ENCODE data around the gene HOXB2.

The HOXB2 gene

DNA sequence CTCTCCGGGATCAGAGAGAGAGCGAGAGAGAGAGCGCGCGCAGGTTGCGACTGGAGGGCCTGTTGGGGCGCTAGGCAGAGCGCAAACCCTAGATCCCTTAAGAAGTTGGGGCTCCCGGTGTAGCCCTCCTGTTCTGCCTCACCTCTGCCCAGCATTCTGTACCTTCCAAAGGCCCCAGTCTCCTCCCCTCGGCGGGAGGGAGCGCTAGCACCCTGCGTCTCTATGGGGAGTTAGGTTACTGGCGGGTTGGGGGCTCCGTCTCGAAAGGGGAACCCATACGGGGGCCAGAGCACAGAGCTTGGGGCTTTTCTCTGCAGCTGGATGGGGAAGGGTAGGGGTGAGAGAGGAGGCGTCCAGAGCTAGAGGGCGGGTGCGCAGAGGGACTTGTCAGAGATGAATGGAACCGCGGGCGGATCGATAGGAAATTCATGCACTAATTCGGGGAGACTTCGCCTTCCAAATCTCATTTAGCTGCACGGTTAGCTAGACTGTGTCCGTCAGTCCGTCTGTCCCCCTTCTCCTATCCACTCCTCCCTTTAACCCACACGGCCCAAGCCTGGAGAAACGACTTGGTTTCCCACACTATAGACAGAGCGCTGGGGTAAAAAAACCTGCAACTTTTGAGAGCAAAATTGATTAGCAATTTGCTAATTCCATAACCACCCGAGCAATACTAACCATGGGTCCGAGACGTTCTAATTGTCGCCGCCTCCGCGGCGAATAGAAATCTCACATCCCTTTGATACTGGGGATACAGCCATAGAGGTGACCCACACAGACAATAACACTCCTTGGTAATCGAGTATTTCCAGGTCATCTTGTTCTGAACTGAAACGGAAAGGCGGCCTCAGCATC, 33.9 kb upstream of the HOXB2 start:
- DNase-seq: no peak

DNA sequence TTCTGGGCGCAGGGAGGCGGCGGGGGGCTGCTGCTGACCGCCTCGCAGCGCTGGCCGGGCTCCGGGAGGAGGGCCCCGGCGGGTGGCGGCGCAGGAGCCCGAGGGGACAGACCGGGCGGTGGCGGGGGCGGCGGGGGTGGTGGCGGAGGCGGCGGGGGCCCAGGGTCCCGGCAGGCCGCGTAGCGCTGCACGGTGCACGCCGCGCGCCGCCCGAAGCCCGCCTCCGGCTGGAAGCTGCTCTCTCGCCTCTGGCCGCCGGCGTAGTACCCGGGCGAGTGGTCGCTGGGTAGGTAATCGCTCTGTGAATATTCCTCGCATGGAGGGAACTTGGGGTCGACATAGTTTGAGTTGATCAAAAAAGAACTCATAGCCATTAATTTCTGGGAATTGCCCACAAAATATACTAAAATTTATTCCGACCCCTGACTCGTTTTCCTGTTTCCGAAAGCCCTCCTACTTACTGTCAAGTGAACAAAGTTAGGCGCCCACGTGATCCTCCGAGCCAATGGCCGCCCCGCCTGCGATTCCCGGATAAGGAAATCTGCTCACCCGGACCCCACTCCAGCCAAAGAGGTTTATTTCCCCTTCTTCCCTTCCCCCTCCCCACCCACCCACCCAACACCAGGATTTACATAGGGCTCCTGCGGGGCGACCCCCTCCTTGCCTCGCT, 33.2 kb upstream of the HOXB2 start, which contains the start of gene HOXB4:
Gene HOXB4 (minus strand): TSS at position 405 of the 670 bp plus-strand sequence. CDS start 31 bp downstream, at position 374.
- no peak for DNase-seq

DNA sequence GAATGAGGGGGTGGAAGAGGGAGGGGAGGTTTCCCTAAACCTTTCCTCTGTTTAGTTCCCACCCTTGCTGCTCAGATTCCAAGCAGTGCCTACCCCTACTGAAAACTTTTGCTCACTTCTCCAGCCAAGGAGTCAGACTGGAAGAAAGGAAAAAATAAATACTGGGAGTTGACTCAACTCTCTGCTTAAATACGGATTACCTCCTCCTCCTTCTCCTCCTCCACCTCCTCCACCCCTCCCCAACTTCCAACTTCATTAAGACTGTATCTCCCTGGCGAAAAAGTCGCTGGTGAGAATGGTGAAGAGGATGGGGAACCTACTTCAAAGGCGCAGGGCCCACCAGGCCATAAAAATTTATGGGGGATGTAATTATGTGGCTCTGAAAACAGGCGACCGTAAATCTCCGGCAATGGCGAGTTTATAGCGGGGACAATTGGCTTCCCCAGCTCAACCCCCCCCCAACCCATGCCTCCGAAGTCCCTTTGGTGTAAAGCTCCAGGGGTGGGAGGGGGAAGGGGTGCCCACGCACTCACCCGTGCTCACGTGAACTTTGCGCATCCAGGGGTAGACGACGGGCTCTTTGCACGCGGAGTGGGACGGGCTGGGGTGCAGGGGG, 32.5 kb upstream of the HOXB2 start:
- DNase-seq: no peak

DNA sequence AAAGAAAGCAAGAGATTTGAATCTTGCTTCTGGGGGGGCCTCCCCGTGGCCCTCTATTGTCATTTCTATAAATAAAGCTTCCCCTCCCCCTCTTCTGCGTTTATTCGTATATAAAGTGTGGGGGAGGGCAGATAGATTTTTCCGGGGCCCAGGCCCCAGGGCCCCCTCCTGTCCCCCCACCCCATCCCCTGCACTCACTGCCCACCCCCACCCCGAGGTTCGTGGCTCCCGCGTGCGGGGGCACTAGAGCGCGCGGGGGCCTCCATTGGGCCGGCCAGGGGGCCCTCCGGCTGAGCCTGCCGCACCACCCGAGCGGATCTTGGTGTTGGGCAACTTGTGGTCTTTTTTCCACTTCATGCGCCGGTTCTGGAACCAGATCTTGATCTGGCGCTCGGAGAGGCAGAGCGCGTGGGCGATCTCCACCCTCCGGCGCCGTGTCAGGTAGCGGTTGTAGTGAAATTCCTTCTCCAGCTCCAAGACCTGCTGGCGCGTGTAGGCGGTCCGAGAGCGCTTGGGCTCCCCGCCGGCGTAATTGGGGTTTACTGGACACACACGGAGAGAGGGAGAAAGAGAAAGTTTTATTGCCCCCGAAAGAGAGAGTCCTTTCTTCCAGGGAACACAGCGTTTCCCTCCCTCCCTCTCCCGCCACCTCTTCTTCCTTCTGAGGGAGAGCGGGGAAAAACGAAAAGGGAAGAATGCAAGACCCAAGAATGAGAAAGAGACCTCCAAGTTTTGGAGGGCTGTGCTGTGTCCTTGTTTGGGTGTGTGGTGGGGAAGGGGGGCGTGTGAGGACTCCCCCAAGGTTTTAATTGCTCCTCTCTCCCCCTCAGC, 31.8 kb upstream of the HOXB2 start:
- DNase-seq: no peak

DNA sequence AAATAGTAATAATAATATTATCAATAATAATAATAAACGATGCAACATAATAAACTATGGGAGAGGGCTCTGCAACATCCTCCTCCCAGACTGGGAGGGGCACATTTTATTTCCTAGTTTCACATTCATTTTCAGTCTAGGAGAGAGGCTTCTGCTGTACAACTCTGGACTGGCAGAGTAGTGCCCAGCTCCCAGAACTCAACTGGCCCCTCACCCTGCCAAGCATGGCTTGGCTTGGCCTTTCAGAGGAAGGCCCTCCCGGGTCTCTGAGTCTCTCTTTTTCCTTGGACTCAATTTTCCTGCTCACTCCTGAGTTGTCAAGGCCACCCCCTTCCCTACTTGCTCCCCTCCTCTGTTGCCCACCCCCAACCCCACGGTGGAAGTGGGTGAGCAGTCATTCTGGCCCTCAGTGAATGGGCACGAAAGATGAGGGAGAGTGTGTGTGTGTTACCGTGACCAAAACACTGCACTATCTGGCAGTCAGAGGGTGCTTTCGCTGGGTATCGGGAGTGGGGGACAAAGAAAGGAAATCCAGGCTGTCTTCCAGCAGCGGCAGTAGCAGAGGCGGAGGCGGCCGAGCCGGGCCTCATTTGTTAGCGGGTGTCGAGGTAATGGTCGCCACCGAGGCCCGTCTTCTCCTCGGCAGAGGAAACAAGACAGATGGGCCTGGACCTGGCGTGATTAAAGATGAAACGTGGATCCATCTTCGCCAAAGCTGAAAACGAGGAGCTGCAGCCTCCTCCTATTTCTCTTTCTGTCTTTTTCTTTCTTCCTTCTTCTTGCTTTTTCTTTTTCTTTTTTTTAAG, 31.0 kb upstream of the HOXB2 start:
- no peak for DNase-seq

DNA sequence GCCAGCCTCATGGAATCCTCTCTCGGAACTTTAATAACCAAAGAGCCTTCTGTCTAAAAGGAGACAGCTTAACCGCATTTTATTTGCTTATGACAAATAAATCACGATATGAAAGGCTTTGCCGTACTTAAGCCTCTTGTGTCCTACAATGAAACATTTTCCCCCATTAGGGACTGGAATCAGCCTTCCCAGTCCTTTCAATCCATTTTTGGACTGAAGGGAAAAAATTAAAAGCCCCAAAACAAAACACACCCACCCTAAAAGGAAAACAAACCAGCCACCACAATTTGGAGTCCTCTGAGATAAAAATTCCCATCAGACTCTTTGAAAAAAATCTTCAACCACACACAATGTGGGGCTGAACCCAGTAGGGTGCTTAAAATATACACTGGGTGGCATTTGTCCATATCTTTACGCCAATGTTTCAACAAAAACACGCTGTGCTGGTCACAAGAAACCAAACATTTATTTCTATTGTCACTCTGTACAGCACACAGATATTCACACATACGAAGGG, 30.2 kb upstream of the HOXB2 start:
- DNase-seq: no peak

DNA sequence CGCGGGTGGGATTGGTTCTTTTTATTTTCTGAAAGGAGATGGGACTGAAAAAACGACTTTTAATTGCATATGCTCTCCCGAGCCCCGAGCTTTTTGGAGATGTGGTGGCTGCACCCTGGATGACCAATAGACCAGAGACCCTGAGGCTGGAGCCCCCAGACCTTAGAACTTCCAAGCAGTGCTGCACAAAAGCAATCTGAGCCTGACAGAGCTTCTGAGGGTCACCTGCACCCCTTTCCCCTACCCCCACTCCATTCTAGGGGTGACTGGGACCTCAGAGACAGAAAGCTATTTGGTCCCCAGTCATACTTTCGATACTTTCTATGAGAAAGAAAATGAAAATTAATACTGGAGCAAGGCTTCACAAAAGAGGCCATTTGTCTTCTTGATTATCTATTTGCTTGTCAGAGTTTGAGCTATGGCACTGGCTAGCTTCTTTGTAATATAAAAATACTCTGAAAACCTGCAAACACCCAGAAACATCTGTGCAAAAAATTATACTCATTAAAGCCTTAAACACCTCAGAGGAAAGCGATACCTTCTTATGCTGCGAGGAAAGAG, 29.7 kb upstream of the HOXB2 start:
- DNase-seq: no peak

DNA sequence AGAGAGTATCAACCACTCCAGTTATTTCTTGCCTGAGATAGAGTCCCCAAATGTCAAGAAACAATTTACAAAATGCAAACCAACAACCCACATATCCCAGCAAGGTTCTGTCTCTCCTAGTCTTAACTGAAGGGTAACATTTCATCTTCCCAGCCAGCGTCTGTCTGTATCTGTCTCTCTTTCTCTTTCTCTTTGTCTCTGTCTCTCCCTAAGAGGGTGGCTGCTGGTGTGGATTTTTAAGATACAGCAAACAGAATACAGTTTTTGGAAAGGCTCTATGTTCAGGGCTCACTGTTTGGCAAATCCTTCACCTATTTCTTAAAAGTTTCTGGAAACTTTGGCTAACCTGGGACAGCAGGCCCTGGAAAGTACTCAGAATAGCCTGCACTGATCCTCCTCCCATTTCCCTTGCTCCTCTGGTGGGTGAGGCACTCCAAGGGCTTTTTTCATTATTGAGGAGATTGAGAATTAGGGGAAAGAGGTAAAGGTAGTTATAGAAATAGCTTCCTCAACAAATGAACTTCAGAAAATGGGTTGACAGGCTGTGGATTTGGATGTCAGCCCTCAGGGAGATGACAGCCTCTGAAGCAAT, 27.0 kb upstream of the HOXB2 start:
- no peak for DNase-seq

DNA sequence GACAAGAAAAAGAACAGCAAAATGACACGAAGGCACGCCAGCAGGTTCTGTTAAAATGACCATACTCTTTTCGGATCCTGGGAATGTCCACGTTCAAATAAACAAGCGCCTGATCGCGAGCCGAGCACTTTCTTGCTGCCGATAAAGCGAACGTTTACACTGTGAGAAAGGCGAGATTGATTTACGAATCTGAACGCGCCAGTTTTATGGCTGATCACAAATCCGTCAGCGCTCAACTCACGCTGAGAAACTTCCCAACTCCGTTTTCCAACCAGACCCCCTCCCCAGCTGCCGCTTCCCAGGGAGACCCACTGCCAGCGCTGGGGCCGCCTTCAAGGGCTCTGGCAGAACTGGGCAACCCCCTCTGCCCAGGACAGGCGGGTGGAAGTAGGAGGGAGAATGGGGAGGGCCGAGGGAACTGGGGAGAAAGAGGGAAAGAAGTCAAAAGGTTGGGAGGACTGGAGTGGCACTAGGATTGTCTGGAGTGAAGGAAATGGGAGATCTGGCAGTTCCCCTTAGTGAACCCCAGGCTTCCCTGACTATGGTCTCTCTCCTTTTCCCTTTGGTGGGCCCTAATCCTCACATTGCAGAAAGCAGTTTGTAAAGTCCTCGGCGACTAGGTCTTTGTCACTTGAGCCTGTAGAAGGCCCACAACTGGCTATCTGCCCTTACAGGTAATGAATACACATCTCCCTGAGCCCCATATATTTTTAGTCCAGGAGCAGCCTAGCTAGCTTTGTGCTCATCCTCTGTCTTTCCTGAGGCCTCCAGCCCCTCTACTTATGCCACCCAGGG, 26.3 kb upstream of the HOXB2 start:
- DNase-seq: no peak

DNA sequence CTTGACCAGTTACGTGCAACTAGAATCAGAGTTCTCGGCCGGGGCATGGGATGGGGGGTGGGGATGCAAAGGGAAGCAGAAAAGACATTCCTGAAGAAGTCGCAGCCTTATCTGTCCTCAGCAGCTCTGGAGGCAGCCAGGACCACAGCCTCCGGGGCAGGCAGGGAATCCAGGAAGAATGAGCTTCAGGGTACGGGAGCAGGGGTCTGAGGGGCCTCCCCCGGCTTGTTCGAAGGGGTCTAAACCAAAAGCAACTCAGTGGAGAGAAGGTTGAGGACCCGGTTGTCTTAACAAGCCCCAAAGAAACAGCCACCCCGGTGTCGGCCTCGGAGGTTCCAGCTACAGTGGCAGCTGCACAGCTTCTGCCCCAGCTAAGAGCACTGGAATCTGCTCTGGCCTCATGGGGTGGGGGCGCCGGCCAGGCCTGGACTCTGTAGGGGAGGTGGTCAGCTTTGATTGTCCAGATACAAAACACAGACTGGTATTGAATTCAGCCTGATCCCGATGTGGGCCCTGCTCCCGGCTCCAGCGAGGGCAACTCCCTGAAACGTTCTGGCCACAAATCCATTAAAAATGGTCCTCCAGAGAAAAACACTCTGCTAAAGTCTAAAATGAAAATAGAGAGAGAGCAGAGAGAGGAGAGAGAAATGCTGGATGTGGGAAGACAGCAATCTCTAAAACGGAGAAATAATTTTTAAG, 25.6 kb upstream of the HOXB2 start:
- DNase-seq: no peak

DNA sequence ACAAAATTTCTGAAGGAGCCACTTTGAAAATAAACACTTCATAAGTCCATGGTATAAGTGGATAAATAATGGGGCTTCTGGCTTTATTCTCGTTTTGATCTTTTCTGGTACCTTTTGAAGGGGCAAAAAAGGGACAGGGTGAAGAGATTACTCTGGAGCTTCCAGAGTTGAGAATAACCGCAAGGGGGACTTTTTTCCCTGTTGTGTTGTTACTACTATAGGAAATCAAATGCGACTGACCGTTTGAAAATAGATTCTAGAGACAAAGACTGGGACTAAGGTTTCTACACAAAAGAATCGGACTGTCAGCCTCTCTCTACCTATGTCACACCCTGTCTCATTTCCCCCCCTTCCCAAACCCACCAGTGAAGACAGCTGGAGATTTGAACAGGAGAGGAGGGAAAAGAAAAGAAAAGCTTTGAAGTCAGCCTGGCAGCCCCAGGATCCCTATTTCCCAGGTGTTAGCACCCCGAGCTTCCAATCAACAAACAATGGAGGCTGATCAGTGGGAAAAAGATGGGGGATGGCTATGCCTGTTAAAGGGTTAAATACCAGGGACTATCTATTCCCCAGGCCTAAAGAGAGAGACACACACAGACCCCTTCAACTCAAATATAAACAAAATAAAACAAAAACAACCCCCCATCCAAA, 24.9 kb upstream of the HOXB2 start:
- no peak for DNase-seq

DNA sequence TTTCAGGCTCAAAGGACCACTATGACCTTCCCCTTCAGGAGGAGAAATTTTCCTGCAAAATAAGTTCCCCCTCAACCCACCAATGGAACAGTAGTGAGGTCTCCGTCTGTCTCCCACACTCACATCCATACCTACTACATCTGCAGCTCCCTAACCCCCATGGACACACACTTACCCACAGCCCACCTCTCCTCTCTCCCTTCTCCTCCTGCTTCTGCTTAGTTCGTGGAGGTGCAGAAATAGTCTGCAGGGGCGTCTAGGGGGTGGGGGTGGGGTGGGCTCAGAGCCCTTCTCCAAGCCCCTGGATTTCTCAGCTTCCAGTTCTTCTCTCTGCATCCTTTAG, 24.3 kb upstream of the HOXB2 start:
- DNase-seq: no peak

DNA sequence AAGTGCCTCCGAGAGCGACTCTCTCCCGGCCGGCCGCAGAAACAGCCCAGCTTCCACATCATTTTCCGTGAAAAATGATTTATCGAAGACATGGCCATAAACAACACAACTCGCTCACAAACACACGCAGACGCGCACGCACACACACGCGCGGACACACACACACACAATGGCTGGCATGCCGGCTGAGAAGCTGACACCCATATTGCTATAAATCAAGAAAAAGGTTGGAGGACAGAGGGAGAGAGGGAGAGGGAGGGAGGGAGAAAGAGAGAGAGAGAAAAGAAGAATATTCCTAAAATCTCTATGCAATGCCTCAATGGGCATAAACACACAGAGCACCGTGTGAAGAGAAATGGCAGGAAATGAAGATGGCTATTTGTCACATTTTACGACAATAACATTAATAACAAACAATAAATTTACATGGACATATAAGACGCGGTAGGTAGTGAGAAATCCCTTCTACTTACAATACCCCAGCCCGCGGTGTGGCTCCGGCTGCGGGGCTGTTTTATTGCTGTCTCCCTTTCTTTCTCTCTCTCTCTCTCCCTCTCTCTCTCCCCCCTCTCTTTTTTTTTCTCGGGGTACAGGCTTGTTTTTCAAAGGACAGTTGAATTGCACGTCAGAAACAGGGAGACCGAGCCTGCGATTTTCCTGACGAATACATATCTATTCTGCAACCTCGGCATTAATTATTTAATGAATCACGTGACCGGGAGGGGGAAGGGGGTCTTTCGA, 23.8 kb upstream of the HOXB2 start:
- no peak for DNase-seq

DNA sequence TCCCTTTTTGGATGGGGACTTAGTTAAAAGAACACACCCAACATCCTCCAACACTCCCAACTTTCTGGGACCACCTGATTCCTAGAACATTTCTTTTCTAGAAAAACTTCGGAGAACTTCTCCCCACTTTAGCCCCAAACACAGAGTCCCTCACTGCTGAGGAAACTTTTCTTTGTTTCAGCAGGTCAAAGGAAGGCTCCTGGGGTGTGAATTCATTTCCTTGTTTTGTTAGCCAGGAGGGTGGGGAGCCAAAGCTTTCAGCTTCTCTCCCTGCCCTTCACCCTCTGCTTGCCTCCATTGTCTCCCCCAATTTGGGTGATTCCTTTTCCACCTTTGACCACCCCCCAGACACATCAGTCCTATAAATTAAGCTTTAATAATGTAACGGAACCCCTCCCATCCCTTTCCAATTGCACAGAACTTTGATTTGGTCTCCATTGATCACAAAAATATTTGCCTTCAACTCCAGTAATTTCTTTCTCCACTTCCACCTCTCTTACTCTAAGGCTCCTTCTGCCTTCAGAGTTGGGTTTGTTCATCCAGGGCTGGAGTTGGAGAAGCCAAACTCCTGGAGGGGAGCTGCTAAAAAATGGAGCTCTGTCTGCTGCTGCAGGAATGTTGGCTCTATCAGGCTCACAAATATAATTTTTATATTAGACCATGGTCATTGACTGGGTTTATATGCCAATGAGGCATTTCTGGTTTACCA, 22.9 kb upstream of the HOXB2 start:
- no peak for DNase-seq

DNA sequence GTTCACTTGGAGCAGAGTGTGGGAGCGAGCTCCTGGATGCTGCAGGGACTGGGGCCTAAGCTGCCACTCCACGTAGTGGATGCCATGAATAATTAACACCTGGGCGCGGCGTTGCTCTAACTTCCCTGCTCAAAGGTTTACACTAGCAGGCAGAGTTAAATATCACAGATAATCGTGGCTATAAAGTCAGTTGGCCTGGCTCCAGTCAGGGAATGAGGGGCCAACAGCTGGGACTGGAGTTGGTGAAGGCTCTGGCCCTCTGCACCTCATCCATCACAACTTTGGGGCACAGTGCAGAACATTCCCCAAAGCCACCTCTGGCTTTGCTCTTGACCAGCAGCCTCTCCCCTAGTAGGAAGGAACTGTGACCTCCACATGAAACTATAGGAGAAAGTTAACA, 22.3 kb upstream of the HOXB2 start:
- DNase-seq: no peak

DNA sequence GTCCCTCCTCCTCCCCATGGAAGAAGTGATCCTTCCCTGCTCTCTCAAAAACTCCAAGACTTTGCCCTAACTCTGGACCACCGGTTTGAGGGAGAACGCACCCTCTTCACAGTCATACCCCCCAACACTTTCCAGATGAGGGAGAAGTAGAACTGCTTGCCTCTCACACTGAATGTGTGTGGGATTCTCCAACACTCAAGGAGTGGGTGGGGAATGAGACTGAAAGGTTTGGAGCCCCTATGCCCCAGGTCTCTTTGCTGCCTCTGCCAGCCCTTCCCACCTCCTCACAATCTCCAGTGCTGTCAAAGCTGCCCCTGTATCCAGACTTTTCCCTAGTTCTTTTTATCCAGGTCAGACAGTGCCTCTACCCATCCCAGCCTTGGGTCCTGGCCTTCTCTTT, 21.8 kb upstream of the HOXB2 start:
- no peak for DNase-seq

DNA sequence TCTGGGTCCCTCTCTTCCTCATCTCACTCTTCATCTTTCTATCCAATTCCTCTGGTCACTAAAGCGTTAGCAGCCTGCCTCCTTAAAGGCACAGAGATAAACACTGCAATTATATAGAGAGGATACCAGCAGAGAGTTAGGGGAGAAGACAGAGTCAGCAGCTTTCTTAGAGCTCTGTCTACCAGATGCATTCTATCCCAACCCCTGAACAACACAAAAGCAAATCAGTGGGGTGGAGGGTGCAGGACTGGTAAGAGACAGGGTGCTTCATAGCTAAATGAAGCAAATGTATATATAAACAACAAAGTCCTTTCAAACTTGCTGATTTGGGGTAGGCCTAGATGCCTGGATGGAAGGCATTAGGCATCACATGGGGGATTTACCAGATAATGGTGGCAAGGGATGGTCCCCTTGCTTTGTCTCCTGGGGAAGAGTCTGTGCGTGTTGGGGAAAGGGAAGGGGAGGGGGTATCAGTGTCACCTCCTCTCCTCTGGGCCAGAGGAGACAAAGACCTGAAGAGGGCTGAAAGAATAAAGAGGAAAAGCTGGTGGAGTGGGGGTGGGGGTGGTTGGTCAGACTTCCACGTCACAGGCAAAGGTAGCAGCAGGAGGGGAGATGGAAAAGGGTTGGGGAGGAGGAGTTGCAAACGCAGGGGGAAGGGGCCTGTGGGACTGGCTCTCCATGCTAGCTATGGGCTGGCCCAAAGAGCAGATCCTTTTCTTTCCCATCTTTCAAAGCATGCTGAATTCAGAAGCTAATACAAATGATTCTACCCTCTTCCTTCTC, 21.2 kb upstream of the HOXB2 start:
- no peak for DNase-seq

All from NCI-H1048 (cell line).